ENCODE data around the gene F10.
A peak's percentile ranks its signal among the peaks of the same experiment; 100 is the strongest.
"Not testable (repeated sequence)": the region's sequence is repeated elsewhere in the genome, so short reads cannot be mapped to it uniquely, and the experiment has no call there.

F10 gene

GRCh38 chr13:113109151-113110047 lies 13.2 kb upstream of the F10 start:
- no peak overlapping the region for H3K27ac Mint-ChIP-seq
- H3K9me3 Mint-ChIP-seq: no peaks in the 10 kb centered on the region
- H3K27me3 Mint-ChIP-seq (ENCODE audit: low read depth): peaks cover 18% of the 10 kb centered on the region
- no peaks in the 10 kb centered on the region for H3K36me3 Mint-ChIP-seq (ENCODE audit: low read depth)
- peak overlapping the region; percentile 42 to 60 (median 48) for H3K4me3 Mint-ChIP-seq
- no peaks in the 10 kb centered on the region for H3K4me1 Mint-ChIP-seq
- no peak for TF ChIP-seq CTCF (IDR thresholded peaks at IDR 0.05; ENCODE audit: unreplicated experiment in 3 of 3)

- Mint-ChIP-seq H3K27me3 (ENCODE audit: low read depth) (peaks cover 14% of the 10 kb centered on the region), H3K4me3 (peak overlapping the region; percentile 49 to 60 (median 54)), H3K36me3 (ENCODE audit: low read depth) (no peaks in the 10 kb centered on the region), H3K4me1 (no peaks in the 10 kb centered on the region), H3K27ac (no peak overlapping the region), H3K9me3 (no peaks in the 10 kb centered on the region)
- no peak for TF ChIP-seq CTCF (IDR thresholded peaks at IDR 0.05; ENCODE audit: unreplicated experiment in 3 of 3)
Observed at GRCh38 chr13:113110048-113110851, 12.3 kb upstream of the F10 start.

GRCh38 chr13:113110852-113111315 lies 11.7 kb upstream of the F10 start:
- H3K4me3 Mint-ChIP-seq: peak overlapping the region; percentile 19 to 59 (median 49)
- TF ChIP-seq CTCF (IDR thresholded peaks at IDR 0.05; ENCODE audit: unreplicated experiment in 3 of 3): no peak
- no peaks in the 10 kb centered on the region for H3K4me1 Mint-ChIP-seq
- H3K27ac Mint-ChIP-seq: no peak overlapping the region
- H3K36me3 Mint-ChIP-seq (ENCODE audit: low read depth): no peaks in the 10 kb centered on the region
- H3K9me3 Mint-ChIP-seq: no peaks in the 10 kb centered on the region
- H3K27me3 Mint-ChIP-seq (ENCODE audit: low read depth): peaks cover 14% of the 10 kb centered on the region

GRCh38 chr13:113111821-113112220 lies 10.8 kb upstream of the F10 start:
- H3K4me1 Mint-ChIP-seq; H3K36me3 Mint-ChIP-seq (ENCODE audit: low read depth); H3K9me3 Mint-ChIP-seq; H3K4me3 Mint-ChIP-seq; H3K27ac Mint-ChIP-seq: not testable (repeated sequence)
- H3K27me3 Mint-ChIP-seq (ENCODE audit: low read depth): peaks cover 14% of the 10 kb centered on the region

- H3K4me1 Mint-ChIP-seq; H3K4me3 Mint-ChIP-seq; H3K36me3 Mint-ChIP-seq (ENCODE audit: low read depth); H3K27ac Mint-ChIP-seq; H3K9me3 Mint-ChIP-seq: not testable (repeated sequence)
- H3K27me3 Mint-ChIP-seq (ENCODE audit: low read depth): peaks cover 14% of the 10 kb centered on the region
Observed at GRCh38 chr13:113112475-113112874, 10.1 kb upstream of the F10 start.

GRCh38 chr13:113112893-113113845 lies 9.4 kb upstream of the F10 start:
- Mint-ChIP-seq H3K4me1 (no peaks in the 10 kb centered on the region), H3K9me3 (no peaks in the 10 kb centered on the region), H3K36me3 (ENCODE audit: low read depth) (no peaks in the 10 kb centered on the region), H3K4me3 (no peak overlapping the region), H3K27ac (no peak overlapping the region), H3K27me3 (ENCODE audit: low read depth) (peaks cover 14% of the 10 kb centered on the region)
- no peak for TF ChIP-seq CTCF (IDR thresholded peaks at IDR 0.05; ENCODE audit: unreplicated experiment in 3 of 3)
